HG02610 (cell line): ENCODE data around the gene C2orf81.
"Not testable (repeated sequence)": the region's sequence is repeated elsewhere in the genome, so short reads cannot be mapped to it uniquely, and the experiment has no call there.

Experiments used
- ATAC-seq: cut with Tn5 transposase; IDR thresholded peaks from one replicate; pipeline ENCODE4 v1.9.1; 2021; ENCODE audit warnings: mild to moderate bottlenecking, moderate library complexity; ENCODE audit not compliant: unreplicated experiment

The C2orf81 gene

DNA sequence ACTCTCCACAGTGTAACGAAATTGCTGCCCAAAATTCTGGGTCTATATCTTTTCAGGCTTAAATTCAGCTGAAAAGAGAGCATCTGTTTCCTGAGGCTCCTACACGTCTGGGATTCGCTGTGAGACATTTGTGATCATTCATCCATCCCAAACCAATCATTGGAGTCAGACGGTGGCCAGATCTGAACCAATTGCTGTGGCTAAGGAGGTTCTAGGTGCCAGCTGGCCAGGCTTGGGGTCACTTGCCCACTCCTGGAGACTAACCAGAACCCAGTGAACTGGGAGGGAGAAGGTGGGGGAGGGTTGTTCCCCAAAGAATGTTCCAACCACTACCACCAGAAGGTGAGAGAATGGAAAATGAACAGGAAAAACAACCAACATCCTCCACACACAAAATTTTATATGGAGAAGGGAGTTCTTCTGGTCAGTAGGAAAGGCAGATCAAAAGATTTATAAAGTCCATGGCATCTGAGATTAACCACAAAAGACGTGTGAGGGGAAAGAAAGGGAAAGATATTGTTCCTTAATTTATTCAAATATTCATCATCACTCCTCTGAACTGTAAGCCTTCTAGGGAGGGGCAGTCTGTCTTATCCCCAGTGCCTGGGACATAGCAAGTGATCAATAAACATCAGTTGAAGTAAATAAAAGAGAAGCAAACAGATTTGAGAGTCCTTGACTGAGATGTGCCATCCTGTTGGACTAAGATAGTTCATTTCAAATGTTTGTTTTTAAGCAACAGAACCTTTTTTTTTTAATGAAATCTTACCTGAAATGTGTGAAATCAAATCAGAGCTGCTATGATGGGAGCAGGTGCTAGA, 23.3 kb upstream of the C2orf81 start:
- no peak for ATAC-seq

DNA sequence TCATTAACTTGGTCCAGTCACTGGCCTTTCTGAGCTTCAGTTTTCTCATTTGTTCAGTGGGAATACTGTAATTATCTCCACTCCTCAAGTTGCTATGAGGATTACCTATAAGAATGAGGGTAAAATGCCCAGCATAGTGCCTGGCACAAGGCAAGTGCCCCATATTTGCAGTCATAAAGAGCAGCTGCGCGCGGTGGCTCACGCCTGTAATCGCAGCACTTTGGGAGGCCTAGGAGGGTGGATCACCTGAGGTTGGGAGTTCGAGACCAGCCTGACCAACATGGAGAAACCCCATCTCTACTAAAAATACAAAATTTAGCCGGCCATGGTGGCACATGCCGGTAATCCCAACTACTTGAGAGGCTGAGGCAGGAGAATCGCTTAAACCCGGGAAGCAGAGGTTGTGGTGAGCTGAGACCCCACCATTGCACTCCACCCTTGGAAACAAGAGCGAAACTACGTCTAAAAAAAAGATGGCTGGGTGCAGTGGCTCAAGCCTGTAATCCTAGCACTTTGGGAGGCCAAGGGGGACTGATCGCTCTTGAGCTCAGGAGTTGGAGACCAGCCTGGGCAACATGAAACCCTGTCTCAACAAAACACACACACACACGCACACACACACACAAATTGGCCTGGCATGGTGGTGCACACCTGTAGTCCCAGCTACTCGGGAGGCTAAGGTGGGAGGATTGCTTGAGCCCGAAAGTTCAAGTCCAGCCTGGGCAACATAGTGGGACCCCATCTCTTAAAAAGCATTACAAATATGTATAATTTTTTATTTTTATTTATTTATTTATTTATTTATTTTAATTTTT, 21.3 kb upstream of the C2orf81 start:
- ATAC-seq: not testable (repeated sequence)

DNA sequence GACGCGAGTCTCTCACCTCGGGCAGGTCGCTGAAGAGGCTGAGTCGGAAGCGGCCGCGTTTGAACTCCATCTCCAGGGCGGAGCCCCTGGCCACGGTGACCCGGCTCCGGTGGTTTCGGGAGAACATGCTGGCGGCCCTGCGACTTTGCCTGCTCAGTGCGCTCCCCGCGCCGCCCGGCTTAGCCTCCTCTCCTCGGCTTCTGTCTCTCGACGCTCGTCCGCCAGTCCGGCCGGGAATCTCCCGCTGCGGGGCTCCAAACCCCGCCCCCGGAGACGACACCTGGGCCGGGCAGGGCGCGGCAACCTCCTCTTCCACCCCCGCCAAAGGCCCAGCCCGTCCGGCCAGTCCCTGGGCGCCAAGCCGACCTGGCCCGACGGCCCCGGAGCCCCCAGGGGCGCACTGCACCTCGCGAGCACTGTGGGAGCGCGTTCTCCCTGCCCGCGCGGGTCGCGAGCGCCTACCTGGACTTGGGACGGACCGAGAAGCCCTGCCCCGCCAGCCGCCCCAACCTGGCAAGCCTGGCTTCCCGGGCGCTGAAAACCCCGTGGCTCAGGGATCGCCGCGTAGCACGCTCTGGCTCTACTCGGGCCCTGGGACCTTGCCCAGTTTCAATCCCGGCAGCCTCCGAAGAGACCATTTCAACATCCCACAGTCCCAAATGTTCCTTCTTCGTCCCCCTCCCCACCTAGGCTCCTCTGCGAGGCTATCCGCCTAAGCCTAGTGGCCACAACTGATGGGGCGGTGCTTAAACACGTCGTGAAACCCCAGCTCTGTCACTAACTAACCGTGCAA, 20.5 kb upstream of the C2orf81 start, which contains the start of gene RTKN:
TSS of gene RTKN (minus strand) at position 248 of the 793 bp plus-strand sequence. CDS start at position 127, 121 bp downstream.
- peak; percentile 27 for ATAC-seq

DNA sequence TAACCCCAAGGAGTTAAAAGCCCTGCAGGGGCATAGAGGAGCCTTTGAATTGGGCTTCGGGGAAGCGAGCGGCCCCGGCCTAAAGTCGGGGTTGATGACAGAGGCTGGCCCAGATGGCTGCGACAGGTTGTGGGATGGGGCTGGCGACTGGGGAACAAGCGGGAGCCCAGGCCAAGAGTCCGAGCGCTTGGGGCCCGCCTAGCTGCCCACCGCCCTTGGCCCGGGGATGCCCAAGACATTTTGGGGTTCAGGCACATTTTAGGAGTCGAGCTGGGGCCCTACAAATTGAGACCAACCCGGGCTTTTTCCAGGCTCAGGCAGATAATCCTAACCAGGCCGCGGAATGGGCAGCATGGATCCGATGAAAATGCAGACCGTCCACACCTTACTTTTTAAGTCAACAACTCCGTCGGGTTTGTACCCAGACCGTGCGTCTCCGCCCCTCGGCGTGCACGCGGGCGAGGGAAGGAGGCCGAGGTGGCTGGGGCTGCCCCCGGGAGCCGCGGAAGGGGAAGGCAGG, 19.8 kb upstream of the C2orf81 start:
- ATAC-seq: no peak

DNA sequence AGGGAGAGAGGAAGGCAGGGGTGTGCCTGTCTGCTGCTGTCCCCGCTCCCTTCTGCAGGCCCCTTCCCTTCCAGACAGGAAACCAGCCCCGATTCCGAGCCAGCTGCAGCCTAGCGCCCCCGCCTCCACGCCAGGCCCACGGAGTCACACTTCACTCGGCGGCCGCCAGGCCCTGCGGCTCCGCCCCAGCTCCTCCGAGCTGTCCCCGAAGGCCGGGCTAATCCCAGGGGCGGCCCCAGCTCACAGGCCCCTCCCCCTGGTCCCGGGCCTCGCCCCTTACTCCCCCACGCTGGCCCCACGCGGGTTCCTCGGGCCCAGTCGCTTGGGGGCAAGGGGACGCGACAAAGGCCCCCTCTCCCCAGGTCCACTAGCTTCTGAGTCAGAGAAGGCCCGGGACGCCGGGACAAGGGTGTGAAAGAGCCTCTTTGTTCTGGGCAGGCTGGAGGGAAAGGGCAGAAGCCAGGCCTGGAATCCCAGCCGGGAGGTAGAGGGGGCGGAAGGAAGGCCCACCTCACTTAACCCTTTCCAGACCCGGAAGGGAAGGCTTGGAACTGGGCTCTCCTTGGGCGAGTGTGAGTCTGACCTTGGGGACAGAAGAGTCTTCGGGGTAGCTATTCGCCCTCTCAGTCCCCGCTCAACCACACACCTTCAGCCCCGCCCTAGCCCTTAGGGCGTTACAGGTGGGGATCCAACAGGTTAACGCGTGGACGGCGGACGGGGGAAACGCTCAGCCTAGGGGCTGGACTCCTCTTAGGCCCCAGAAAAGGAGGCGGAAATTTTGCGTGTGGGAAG, 19.2 kb upstream of the C2orf81 start:
- ATAC-seq: peak; percentile 91

DNA sequence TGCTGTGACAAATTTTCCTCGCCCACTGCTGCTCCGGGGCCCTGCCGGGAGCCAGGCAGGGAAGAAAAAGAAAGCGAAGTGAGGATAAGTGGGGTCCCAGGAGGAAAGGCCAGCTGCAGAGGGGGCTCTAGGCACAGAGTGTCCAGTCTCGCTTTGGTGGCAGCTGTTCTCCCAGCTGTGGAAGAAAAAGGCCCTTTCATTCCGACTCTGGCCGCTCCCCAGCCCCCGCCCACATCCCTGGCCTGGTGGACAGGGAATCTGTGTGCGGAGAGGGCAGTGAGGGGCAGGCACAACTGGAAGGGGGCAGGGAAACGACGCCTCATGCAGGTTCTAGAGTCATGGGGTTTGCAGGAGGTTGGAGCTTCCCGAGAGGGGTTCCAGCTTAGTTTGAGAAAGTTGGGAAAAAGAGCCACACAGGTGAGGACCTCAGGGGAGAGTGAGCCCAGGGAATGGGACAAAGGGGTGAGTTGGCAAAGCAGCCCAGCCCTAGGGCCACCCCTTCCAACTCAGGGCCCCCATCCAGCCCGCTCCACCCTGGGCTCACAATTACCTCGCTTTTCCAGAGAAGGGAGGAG, 18.5 kb upstream of the C2orf81 start:
- no peak for ATAC-seq

DNA sequence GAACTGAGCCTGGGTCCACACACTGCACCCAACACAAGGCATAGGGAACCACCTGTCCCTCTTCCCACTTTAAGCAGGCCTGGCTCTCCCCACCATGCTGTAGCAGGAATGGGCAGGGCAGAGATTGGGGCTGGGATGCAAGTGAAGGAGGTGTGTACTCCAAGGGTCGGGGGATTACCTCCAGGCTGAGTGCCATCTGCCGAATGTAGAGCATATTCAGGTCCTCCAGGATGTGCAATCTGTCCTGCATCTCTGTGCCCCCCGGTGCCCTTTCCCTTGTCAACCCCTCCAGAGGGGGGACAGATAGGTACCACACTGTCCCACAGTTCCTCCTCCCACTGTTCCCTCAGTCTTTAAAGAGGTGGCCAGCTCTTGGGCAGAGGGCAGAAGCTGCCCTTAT, 18.0 kb upstream of the C2orf81 start:
- ATAC-seq: no peak

DNA sequence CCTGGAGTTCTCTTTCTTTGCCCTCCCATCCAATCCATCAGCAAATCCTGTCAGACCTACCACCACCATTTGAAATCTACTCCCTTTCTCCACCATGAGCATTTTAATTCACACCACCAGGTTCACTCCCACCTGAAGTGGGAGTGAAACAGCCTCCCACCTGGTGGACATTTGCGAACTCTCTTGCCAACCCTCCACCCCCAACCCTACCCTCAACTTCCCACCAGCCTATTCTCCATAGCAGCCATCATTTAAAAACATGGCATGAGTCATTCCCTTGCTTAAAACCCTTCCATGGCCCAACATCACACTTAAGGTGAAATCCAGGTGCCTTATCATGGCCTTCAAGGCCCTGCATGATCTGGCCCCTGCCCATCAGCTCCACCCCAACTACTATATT, 16.8 kb upstream of the C2orf81 start:
- no peak for ATAC-seq

DNA sequence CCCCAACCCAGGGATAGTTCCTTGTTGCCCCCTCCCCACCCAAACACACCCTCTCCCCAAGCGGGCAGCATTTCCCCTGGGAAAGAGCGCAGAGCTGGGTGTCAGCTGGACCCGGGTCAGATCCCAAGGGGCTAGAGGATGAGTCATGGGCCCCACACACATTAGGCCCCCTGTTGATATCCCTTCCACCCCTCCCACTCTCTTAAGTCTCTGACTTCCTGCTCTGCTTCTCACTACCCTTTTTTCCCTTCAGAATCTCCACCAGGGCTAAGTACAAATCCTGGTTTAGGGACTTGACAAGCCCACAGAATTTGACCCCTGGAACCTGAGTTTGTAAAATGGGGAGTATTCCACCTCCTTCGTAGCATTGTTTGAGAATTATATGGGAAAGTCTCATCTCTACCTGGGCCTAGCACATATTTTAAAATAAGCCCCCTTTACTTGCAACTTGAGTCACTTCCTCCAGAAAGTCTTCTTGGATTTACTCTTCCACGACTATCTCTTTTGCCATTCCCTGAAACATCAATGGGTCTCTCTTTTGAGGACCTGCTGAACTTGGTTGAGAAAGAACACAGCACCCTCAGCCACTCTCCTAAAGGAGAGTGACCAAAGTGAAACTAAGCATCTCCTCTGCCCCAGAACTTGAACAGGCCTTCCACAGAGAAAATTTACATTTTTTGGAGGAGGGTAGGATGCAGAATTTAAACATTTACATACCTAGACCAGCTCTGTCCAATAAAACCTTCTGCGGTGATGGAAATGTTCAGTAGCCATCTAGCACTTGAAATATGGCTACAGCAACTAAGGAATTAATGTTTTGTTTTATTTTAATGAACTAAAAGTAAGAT, 15.7 kb upstream of the C2orf81 start:
- ATAC-seq: no peak

DNA sequence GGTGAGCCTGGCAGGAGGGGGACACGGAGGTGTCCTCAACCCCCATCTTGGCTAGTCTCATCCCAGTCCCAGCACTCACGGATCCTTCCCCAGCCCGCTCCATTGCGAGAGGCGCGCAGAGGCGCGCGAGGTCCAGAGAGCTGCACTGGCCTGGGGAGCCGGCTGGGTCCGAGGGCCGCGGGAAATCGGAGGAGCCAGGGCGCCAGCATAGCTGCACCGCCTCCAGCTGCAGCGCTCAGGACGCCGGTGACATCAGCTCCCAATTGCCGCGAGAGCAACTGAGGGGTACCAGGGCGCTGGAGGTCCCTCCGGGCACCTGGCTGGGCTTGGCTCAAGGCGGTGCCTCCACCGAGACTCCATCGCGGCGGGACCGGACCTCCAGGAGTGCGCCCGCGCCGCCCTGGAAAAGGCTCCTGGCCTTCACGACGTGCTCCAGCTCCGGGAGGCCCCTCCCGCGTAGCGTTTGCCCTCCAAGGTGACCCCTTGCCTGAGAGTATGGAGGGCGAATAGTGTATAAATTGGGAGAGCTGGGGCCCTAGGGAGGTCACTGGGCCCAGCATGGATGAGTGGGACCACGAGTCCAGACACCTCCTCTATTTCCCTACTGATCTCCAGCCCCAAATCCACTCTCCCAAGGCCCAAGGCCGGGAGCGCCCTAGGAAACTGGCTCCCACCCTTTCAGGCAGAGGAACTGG, 14.8 kb upstream of the C2orf81 start:
- no peak for ATAC-seq

DNA sequence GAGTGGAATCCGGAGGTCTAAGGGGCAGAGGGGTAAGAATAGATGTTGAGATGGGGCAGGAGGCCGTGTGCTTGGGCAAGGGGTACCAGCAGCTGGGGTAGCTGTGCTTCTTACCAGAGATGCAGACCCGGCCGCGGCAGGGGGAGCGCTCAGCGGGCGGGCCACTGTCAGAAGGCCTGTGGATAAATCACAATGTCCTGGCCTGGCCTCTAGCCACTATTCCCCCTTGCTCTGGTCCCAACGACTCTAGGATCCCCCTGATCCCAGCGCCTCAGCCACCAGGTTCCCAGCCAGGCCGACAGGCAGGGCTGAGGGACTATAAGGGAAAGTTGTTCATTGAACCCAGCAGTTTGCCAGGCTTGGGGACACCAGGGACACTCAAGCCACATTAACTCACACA, 9.1 kb upstream of the C2orf81 start:
- ATAC-seq: no peak

DNA sequence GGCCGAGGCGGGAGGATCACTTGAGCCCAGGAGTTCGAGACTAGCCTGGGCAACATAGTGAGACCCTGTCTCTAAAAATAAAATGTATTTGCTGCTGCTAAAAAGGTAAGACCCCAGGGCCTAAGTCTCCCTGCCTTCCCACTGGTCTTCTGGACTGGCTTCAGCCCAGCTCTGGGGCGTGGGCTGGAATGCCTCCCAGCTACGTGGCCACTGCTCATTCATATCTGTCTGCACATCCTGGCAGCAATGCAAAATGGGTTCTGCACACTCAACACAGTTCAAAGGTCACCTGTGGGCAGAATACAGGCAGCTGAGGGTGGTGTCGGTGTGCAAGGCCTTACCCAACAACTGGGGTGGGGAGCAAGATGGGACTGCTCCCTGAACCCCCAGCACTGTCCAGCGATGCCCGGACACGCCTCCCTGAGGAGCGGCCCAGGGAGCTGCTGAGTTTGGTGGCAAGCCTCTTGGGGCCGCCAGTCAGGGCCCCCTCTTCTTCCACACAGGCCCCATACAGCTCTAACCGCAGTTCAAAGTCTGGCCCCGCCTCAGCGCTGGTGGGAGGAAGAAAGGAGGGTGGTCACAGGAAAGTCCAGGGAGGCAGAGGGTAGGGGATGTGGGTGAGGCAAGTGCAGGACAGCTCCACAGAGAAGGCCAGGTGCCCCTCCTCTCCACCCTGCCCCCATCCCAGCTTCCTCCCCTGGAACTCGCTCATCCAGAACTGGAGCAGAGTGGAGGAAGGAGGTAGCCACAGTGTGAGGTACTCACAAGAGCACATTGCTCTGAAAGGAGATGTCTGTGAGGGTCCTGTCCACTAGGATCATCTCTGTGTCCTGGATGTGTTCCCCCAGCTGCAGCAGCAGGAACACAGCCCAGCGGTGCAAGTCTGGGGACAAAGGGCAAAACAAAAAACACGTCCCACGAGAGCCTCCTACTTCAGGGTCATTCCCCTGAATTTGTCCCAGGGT, 8.3 kb upstream of the C2orf81 start:
- ATAC-seq: no peak

DNA sequence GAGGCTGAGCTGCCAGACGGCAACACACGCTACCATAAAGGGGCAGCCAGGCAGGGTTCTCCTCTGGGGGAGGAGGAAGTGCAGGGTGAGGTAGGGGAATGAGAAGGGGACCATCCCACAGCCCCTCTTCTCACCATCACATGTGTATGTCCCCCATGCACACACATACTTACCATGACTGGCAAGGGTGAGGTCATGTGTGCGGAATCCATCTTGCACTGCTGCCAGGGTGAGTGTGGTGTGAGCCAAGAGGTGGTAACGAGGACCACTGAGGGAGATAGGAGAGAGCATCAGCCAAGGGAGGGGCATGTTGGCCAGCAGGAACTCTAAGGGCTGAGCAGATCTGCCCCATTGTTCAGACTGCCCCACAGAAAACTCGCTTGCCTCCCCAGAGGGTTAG, 7.3 kb upstream of the C2orf81 start:
- no peak for ATAC-seq

DNA sequence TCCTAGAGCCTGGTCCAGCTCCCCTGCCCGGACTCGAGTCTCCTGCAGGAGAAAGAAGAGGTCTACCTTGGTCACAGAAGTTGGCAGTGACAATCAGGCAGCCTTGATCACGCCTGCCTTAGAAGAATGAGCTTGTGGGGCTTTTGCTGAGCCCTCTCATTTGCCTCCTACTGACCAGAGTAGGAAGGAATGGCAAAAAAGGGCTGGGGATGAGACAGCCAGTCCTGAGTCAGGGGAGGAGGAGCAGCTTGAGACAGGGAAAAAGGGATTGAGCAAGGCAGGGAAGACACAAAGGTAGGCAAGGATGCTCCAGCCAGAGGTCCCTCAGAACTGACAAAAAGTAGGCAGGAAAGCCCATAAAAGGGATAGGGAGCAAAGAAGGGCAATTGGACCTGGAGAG, 6.1 kb upstream of the C2orf81 start:
- ATAC-seq: no peak

DNA sequence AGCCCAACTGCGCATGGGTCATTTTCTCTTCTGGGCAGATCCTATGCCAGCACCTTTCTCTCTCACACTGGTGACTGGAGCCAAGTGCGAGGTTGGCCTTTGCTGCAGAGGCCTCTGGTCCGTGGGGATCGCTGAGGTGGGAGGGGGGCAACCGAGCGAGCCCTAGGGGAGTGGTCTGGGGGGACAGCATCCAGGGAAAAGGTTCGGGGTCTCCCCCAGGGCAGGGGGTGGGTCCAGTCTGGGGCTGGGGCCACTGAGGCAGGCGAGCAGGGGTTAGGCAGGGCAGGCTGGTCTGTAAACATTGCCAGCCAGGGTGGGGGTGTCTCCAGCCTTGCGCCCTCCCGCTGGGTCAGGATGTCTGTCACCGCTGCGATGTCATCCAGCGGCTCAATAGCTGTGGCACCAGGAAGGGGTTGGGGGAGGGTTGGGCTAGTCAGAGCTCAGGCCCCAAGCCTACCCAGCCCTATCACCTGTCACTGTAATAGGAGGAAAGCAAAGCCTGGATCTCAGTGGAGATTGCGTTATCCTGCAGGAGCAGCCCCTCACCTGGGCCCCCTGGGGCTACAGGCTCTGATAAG, 4.9 kb upstream of the C2orf81 start:
- no peak for ATAC-seq

DNA sequence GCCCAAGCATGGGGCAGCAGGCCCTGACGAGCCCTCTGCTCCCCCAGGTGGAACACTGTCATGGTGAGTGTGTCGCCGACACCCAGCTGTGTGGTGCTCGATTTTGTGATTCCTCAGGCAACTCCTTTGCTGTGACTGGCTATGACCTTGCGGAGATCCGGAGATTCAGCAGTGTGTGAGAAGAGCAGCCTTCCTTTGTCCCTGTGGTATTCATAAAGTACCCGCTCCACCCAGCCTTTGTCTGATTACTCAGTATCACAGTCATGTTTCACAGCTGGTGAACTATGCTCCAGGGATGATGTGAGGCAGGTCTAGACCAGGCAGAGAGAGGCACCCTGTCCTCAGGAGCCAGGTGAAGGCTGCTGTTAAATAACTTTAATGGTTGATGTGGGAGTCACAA, 4.1 kb upstream of the C2orf81 start:
- ATAC-seq: no peak

DNA sequence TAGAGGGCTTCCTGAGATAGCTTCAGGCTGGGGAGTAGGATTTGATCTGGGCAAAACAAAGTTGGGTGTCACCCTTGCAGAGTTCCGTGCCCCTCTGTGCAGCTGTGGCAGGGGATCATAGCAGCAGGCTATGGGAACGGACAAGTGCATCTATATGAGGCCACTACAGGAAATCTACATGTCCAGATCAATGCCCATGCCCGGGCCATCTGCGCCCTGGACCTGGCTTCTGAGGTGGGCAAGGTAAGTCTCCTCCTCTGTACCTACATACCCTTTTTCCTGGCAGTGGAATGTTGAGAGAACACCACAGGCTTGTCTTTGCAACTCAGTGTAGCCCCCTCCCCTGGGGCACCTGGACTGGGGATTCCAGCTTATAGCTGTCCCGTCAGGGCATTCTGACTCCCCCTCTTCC, 3.6 kb upstream of the C2orf81 start:
- ATAC-seq: no peak
